HepG2 (cell line): ENCODE results near the gene CD80. TPM values are rescaled to one million over a fixed set of nuclear protein-coding genes. Genes with fewer than 3 reads are reported as not detected.
A peak's percentile ranks its signal among the peaks of the same experiment; 100 is the strongest.

Experiments used
- ATF7-NPFF ChIP-seq: sonication (generic); formaldehyde crosslinking; IDR thresholded peaks from 2 replicates; pipeline ENCODE4 v1.8.1; 2023; ENCODE audit warnings: mild to moderate bottlenecking, low read depth, missing genetic modification reagents, moderate library complexity
- BHLHE40 ChIP-seq: IDR thresholded peaks from 2 replicates; pipeline ENCODE4 v1.6.1; 2011; ENCODE audit warnings: low read length, improper control_type of control experiment
- E2F1 ChIP-seq: sonication (generic); formaldehyde crosslinking; IDR thresholded peaks from 2 replicates; pipeline ENCODE4 v1.5.0; 2020; ENCODE audit warnings: missing genetic modification reagents
- FOXJ3 ChIP-seq: sonication (generic); formaldehyde crosslinking; IDR thresholded peaks from 2 replicates; pipeline ENCODE4 v1.4.0; 2020; ENCODE audit warnings: missing genetic modification reagents, mild to moderate bottlenecking, borderline replicate concordance
- KDM3A ChIP-seq: IDR thresholded peaks from 2 replicates; pipeline ENCODE4 v1.6.1; 2018; ENCODE audit warnings: low read depth, missing compliant biosample characterization
- PAF1 ChIP-seq: IDR thresholded peaks from 2 replicates; pipeline ENCODE4 v1.6.1; 2016; ENCODE audit warnings: missing genetic modification reagents, missing compliant biosample characterization
- TRIM22 ChIP-seq: fragments of 450-650 bp; IDR thresholded peaks from 2 replicates; pipeline ENCODE4 v1.6.1; 2017
- U2AF2 ChIP-seq: fragments of 200-400 bp; formaldehyde crosslinking; IDR thresholded peaks from 2 replicates; pipeline ENCODE4 v1.6.1; 2017; ENCODE audit warnings: low read depth, mild to moderate bottlenecking, low read length
- XBP1 ChIP-seq: sonication (generic); formaldehyde crosslinking; IDR thresholded peaks from 2 replicates; pipeline ENCODE4 v1.5.0; 2020; ENCODE audit warnings: missing genetic modification reagents
- ZNF407 ChIP-seq: sonication (generic); formaldehyde crosslinking; IDR thresholded peaks from one replicate; pipeline ENCODE4 v1.5.1; 2020; ENCODE audit warnings: mild to moderate bottlenecking, missing genetic modification reagents; ENCODE audit errors: not compliant biosample characterization
- ZNF609 ChIP-seq: sonication (generic); formaldehyde crosslinking; IDR thresholded peaks from 2 replicates; pipeline ENCODE4 v1.4.0; 2020; ENCODE audit warnings: mild to moderate bottlenecking, missing genetic modification reagents, borderline replicate concordance
- ZNF747 ChIP-seq: sonication (generic); formaldehyde crosslinking; IDR thresholded peaks from 2 replicates; pipeline ENCODE4 v1.8.1; 2023; ENCODE audit warnings: missing genetic modification reagents, mild to moderate bottlenecking, borderline replicate concordance
- polyA plus RNA-seq, 8 experiments: library from polyadenylated mRNA; depleted of rRNA in 3 of 8; stranded (reverse) in 7 of 8; unstranded in 1 of 8; fragments of >200 nt; fragmentation: Illumina TruSeq in 4 of 8; extraction: Trizol in 4 of 8; gene quantifications; 2 replicates each; pipeline versions ENCODE4 v1.2.1 to v1.2.3, GENCODE V29; 2011 to 2016; ENCODE audit warnings: low read depth in 4 of 8, missing spikeins in 1 of 8, mixed read lengths in 1 of 8; ENCODE audit not compliant: insufficient read depth in 1 of 8
- total RNA-seq, 5 experiments: library from RNA; depleted of rRNA; stranded (reverse); fragments of >200 nt; fragmentation: Illumina TruSeq; extraction: Trizol; gene quantifications; 2 replicates each; pipeline ENCODE4 v1.2.3, GENCODE V29; 2016; ENCODE audit warnings: low read depth in 1 of 5

Gene CD80
- total and polyA plus RNA-seq, 2 of the 13 experiments (the other 11 are each of a cell fraction or from before 2014, with no cell fraction given) = not detected

GRCh38 chr3:119498186-119499011, 61.0 kb downstream of the CD80 start, which contains the start of gene TIMMDC1 (continued):
- TF ChIP-seq ZNF407 (CRISPR knock-in tag) = no peak
- TF ChIP-seq PAF1 = no peak
- TF ChIP-seq E2F1 = no peak; the same call in 1 of the 2 replicates
- TF ChIP-seq U2AF2 = no peak
- TF ChIP-seq TRIM22 = no peak
- TF ChIP-seq ATF7-NPFF = 0 out of 2 replicates have a peak, but pooled peaks have one; percentile 41
- 0 out of 2 replicates have a peak, but pooled peaks have one; percentile 28 for TF ChIP-seq KDM3A (CRISPR knock-in tag)
- peak; percentile 82 for TF ChIP-seq ZNF747
- no peak; the same call in 1 of the 2 replicates for TF ChIP-seq XBP1 (CRISPR knock-in tag)
- TF ChIP-seq ZNF609 (CRISPR knock-in tag) = peak; percentile 58
- TF ChIP-seq FOXJ3 (CRISPR knock-in tag) = peak; percentile 43; the same call in 1 of the 2 replicates
- TF ChIP-seq BHLHE40 = no peak
